Nephron (organoid): ENCODE measurements around the gene CWC27.

ENCODE experiments used
- H3K27ac Mint-ChIP-seq, 3 experiments: 2 replicates each; pipeline ENCODE4 v1.8.0; 2020; ENCODE audit warnings: mixed read lengths in 3 of 3, mild to moderate bottlenecking in 2 of 3, moderate library complexity in 1 of 3
- H3K27me3 Mint-ChIP-seq: 2 replicates; pipeline ENCODE4 v1.8.0; 2021; ENCODE audit warnings: low read depth, mild to moderate bottlenecking, moderate library complexity, mixed read lengths
- H3K36me3 Mint-ChIP-seq: 2 replicates; pipeline ENCODE4 v1.8.0; 2020; ENCODE audit warnings: low read depth, mixed read lengths
- H3K4me1 Mint-ChIP-seq: 2 replicates; pipeline ENCODE4 v1.8.0; 2020; ENCODE audit warnings: mixed read lengths
- H3K4me3 Mint-ChIP-seq, 3 experiments: 2 replicates each; pipeline ENCODE4 v1.8.0; 2020; ENCODE audit warnings: mild to moderate bottlenecking in 3 of 3, mixed read lengths in 3 of 3, moderate library complexity in 2 of 3
- H3K9me3 Mint-ChIP-seq: 2 replicates; pipeline ENCODE4 v1.8.0; 2020; ENCODE audit warnings: mixed read lengths
- CTCF ChIP-seq, 3 experiments: fragments of 200-600 bp; sonication (generic); IDR thresholded peaks; one replicate each; pipeline ENCODE4 v1.5.0; 2021; ENCODE audit warnings: antibody characterized with exemption in 3 of 3; ENCODE audit not compliant: unreplicated experiment in 3 of 3

Gene CWC27

GRCh38 chr5:64834611-64835010 lies 65.9 kb downstream of the CWC27 start:
- Mint-ChIP-seq H3K27ac (peak overlapping the region in 1 of 3 experiments; percentile 61), H3K4me1 (peaks cover 13% of the 10 kb centered on the region), H3K4me3 (no peak overlapping the region), H3K27me3 (no peaks in the 10 kb centered on the region), H3K36me3 (peaks cover 23% of the 10 kb centered on the region), H3K9me3 (no peaks in the 10 kb centered on the region)
- TF ChIP-seq CTCF (IDR thresholded peaks at IDR 0.05; ENCODE audit: unreplicated experiment in 3 of 3) = no peak

GRCh38 chr5:64835266-64835665 lies 66.5 kb downstream of the CWC27 start:
- no peaks in the 10 kb centered on the region for H3K9me3 Mint-ChIP-seq
- no peak overlapping the region for H3K4me3 Mint-ChIP-seq
- TF ChIP-seq CTCF (IDR thresholded peaks at IDR 0.05; ENCODE audit: unreplicated experiment in 3 of 3) = no peak
- H3K27me3 Mint-ChIP-seq = no peaks in the 10 kb centered on the region
- H3K36me3 Mint-ChIP-seq = peaks cover 20% of the 10 kb centered on the region
- H3K4me1 Mint-ChIP-seq = peaks cover 13% of the 10 kb centered on the region
- no peak overlapping the region for H3K27ac Mint-ChIP-seq

GRCh38 chr5:64836190-64836755 lies 67.5 kb downstream of the CWC27 start:
- Mint-ChIP-seq H3K27ac (peak overlapping the region in 2 of 3 experiments; percentile 43 to 45), H3K4me1 (peaks cover 13% of the 10 kb centered on the region), H3K36me3 (peaks cover 28% of the 10 kb centered on the region), H3K27me3 (no peaks in the 10 kb centered on the region), H3K4me3 (no peak overlapping the region), H3K9me3 (peaks cover 4% of the 10 kb centered on the region)
- no peak for TF ChIP-seq CTCF (IDR thresholded peaks at IDR 0.05; ENCODE audit: unreplicated experiment in 3 of 3)

GRCh38 chr5:64836786-64837185 lies 68.1 kb downstream of the CWC27 start:
- Mint-ChIP-seq H3K27me3 (no peaks in the 10 kb centered on the region), H3K4me3 (no peak overlapping the region), H3K36me3 (peaks cover 28% of the 10 kb centered on the region), H3K27ac (peak overlapping the region in 2 of 3 experiments; percentile 43 to 45), H3K9me3 (peaks cover 4% of the 10 kb centered on the region), H3K4me1 (peaks cover 13% of the 10 kb centered on the region)
- TF ChIP-seq CTCF (IDR thresholded peaks at IDR 0.05; ENCODE audit: unreplicated experiment in 3 of 3) = no peak

- Mint-ChIP-seq H3K36me3 (peaks cover 33% of the 10 kb centered on the region), H3K27me3 (no peaks in the 10 kb centered on the region), H3K4me1 (peaks cover 13% of the 10 kb centered on the region), H3K27ac (peak overlapping the region in 1 of 3 experiments; percentile 17), H3K9me3 (peaks cover 4% of the 10 kb centered on the region), H3K4me3 (no peak overlapping the region)
- no peak for TF ChIP-seq CTCF (IDR thresholded peaks at IDR 0.05; ENCODE audit: unreplicated experiment in 3 of 3)
Observed at GRCh38 chr5:64838376-64838775, 69.6 kb downstream of the CWC27 start.

GRCh38 chr5:64838803-64839202 lies 70.1 kb downstream of the CWC27 start:
- H3K27me3 Mint-ChIP-seq = no peaks in the 10 kb centered on the region
- peaks cover 35% of the 10 kb centered on the region for H3K36me3 Mint-ChIP-seq
- no peak overlapping the region for H3K27ac Mint-ChIP-seq
- TF ChIP-seq CTCF (IDR thresholded peaks at IDR 0.05; ENCODE audit: unreplicated experiment in 3 of 3) = no peak
- peaks cover 4% of the 10 kb centered on the region for H3K9me3 Mint-ChIP-seq
- H3K4me1 Mint-ChIP-seq = peaks cover 10% of the 10 kb centered on the region
- no peak overlapping the region for H3K4me3 Mint-ChIP-seq
